Ovary (tissue), 3 donors: ENCODE measurements around the gene CACNB4.

ENCODE experiments used
- EP300 ChIP-seq: sonication (generic); formaldehyde crosslinking; IDR thresholded peaks from one replicate; pipeline ENCODE4 v1.6.1; 2017; ENCODE audit warnings: antibody characterized with exemption
- POLR2A ChIP-seq: fragments of 450-650 bp; IDR thresholded peaks from one replicate; pipeline ENCODE4 v1.6.1; 2017; ENCODE audit warnings: antibody characterized with exemption, mild to moderate bottlenecking, moderate library complexity
- TF ChIP-seq, protein P1 (sequence below), 3 donors: fragments of 450-650 bp in 2 of 3; fragments of 200-600 bp in 1 of 3; IDR thresholded peaks; one replicate each; pipeline versions ENCODE4 v1.5.1 to v1.8.0; 2016 to 2022; ENCODE audit warnings: antibody characterized with exemption in 3 of 3, mild to moderate bottlenecking in 1 of 3
- donor health status: DM: no; HTN: no; CAD: no.

DNA sequence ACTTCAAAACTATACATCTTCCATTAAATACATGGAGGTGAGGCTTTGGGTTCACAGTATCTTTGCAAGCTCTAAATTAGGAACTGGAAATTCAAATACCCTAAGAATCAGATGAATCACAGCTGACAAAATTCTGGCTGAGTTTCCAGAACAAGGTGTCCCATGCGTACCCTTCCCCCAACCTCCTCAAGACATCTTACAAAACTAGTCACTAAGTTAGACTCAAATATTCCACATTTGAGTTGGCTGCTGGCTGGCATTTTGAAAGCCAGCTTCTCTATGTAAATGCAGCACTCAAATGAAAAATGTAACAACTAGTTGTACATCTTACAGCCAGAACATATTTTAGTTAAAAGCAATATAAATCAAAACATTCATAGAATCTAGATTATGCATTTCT, 139.6 kb downstream of the CACNB4 start:
- no peak for TF ChIP-seq POLR2A
- TF ChIP-seq, protein P1, sequence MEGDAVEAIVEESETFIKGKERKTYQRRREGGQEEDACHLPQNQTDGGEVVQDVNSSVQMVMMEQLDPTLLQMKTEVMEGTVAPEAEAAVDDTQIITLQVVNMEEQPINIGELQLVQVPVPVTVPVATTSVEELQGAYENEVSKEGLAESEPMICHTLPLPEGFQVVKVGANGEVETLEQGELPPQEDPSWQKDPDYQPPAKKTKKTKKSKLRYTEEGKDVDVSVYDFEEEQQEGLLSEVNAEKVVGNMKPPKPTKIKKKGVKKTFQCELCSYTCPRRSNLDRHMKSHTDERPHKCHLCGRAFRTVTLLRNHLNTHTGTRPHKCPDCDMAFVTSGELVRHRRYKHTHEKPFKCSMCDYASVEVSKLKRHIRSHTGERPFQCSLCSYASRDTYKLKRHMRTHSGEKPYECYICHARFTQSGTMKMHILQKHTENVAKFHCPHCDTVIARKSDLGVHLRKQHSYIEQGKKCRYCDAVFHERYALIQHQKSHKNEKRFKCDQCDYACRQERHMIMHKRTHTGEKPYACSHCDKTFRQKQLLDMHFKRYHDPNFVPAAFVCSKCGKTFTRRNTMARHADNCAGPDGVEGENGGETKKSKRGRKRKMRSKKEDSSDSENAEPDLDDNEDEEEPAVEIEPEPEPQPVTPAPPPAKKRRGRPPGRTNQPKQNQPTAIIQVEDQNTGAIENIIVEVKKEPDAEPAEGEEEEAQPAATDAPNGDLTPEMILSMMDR (IDR thresholded peaks at IDR 0.05), result no peak
- no peak for TF ChIP-seq EP300
